Fibroblast of peridontal ligament (primary cell): ENCODE measurements around the gene TEAD3.
A peak's percentile ranks its signal among the peaks of the same experiment; 100 is the strongest.

Experiments
- DNase-seq: peaks from one replicate; pipeline ENCODE4 v3.0.0-alpha.2; 2010; ENCODE audit errors: extremely low read depth

The TEAD3 gene

DNA sequence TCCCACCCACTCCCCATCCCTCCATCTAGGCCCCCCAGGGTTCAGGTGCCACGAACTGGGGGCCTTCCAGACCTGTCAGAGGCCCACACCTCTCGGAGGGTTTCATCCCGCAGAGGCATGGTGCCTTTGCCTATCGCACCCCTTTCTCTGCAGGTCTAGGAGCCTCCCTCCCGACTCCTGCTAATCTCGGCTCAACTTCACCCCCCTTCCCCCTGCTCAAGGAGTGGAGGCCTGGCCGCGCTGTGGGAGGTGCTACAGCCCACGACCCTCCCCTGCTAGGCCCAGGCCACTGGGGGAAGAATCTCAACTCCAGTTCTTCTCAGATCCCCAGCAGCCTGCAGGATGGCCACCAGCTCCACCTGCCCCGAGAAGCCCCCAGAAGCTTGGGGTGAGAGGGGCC, 15.9 kb upstream of the TEAD3 start, which contains the start of gene TULP1:
TULP1 (minus strand) TSS at position 157 of the 400 bp plus-strand sequence; CDS start at position 119, 38 bp downstream.
- DNase-seq: no peak

DNA sequence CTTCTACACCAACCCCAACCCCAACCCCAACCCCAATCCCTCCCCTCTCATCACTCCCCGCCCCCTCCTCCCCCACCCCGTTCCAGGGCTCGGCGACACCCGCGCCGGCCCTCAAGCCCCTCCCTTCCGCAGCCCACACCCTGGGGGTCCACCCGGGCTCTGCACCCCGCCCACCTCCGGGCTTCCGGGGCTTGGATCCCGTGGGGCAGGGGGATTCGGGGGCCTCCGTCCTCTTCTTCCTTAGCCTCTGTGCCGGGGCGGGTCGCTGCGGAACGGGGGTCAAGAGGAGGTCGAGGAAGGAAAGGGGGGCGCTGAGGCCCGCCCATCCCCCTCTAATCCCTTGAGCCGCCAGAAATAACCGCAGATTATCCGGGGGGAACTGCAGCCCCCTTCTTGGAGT, 15.1 kb upstream of the TEAD3 start:
- no peak for DNase-seq

DNA sequence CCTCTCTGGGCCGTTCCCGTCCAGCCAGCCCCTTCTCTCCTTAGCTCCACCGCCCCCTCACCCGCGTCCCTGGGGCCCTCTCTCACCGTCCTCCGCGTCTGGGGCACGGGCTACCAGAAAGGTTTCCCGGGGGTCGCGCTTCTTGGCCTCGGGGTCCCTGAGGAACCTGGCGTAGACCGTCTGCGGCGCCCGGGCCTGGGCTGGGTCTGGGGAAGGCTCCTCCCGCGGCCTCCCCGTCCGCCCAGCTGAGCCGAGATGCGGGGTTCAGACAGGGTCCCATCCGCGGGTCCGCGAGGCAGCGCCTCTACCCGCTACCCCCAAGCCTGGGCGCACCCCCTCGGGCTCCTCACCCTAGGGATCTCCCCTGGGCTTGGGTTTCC, 14.7 kb upstream of the TEAD3 start:
- no peak for DNase-seq

DNA sequence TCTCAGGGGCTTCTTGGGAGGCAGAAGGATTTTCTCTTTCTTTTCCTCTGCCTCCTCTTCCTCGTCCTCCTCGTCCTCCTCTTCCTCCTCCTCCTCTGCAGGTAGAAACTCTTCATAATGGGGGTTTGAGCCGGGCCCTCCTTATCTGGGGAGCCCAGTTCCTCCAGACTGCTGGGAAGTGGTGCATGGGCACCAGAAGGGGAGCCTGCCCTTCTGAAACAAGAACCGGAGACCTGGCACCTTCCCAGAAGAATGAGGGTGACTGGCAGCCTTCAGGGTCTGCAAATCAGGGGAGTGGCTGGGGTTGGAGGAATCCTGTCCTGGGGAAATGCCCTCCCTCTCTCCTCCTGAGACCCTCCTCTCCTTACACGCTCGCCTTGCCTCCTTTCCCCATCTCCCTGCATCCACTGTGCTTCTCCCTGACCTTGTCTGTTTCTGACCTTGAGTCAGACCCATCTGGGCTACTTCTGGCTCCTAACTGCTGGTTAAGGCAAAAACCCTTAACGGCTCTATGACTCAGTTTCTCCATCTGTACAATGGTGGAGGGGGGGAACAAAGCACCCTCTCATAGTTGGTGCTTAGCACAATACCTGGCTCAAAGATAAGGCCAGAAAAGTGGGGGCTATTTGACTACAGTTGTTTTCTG, 14.2 kb upstream of the TEAD3 start:
- DNase-seq: no peak

DNA sequence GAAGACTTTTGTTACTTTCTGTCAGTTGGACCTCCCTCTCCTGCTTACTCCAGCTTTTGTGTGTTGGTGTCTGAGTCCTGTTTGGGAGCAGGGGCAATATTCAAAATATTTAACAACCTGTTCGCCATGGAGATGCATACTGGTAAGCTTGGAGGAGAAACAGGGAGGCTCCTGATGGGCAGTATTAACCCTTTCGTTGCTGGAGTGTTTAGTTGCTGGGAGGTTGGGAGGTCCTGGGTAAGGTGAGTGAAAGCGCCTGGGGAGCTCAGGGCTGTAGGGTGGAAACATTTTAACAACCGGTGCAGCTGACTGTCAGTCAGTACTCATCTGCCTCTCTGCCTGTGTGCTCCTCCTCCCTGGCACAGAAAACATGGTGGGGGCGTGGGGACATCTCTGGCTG, 11.7 kb upstream of the TEAD3 start:
- no peak for DNase-seq

DNA sequence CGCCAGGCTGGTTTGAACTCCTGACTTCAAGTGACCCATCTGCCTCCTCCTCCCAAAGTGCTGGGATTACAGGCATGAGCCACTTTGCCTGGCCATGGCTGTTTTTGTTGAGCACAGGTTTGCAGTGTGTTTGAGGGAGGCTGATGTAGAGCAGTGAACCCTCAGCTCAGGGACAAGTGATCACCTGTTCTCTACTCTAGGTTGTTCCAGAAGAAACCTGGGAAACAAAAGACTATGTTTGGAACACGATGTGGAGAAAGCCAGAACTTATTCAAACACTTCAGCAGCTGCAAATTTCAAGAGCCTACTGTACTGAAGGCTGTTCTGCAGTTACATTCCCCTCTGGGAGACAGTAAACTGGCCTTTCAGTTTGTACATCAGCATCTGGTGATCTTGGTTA, 11.1 kb upstream of the TEAD3 start:
- DNase-seq: no peak

DNA sequence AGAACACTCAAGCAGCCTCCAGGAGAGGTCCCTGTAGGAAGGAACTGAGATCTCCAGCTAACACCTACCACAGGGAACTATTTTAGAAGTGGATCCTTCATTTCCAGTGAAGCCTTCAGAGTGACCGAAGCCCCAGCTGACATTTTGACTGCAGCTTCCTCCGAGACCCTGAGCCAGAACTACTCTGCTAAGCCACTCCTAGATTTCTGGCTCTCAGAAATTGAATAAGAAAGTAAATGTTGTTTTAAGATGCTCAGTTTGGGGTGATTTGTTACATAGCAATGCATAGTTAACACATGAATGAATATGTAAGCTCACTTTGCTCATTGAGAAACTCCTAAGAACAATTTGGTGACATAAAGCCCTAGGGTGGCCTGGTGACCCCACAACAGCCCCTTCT, 10.3 kb upstream of the TEAD3 start:
- DNase-seq: no peak

DNA sequence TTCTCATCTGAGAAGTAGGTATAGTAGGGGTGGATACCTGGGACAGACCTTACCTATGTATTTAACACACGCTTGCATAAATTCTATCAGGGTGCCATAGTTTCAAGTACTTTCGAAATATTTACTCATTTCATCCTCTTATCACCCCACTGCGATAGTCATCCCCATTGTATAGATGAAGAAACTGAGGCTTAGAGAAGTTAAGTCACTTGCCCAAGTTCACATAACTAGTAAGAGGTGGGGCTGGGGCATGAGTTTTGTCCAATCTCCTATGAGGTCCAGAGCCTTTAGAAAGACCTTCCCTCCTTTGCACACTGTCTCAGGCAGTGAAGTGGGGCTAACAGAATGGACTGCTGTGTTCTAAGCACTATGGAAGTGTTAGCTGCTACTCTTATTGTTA, 9.7 kb upstream of the TEAD3 start:
- no peak for DNase-seq

DNA sequence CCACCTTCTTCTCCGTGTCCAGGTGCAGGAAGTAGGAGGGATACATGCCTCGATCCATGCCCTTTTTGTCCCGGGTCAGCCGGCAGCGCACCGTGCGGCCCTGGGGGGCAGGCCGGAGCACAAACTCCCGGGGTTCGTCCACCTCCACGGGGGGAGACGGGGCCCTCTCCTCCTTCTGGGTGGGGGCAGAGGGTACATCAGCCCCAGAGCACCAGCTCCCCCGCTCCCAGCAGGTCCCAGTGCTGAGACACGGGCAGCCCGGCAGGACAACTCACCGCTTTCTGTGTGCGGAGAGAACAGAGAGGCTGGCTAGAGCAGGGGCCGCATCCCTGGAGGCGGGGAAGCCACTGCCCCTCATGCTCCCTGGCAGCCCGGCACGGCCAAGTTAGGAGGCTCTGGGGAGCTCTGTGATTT, 9.1 kb upstream of the TEAD3 start:
- no peak for DNase-seq

DNA sequence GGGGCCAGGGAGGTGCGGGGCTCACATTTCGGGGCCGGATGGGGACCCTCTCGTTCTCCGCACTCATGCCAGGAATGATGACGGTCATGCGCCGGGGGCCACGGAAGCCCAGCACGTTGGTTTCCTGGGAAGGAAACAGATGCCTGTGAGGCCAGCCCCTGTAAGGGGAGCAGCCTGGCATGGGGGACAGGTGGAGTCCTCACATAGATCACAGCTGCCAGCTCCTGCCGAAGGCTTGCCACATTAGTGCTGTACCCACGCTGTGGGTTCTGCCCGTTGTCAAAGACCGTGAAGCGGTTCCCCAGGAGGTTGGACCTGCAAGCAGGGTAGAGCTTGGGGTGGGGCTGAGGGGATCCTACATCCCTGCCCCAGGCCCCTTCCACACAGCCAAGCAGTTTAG, 6.7 kb upstream of the TEAD3 start:
- no peak for DNase-seq

DNA sequence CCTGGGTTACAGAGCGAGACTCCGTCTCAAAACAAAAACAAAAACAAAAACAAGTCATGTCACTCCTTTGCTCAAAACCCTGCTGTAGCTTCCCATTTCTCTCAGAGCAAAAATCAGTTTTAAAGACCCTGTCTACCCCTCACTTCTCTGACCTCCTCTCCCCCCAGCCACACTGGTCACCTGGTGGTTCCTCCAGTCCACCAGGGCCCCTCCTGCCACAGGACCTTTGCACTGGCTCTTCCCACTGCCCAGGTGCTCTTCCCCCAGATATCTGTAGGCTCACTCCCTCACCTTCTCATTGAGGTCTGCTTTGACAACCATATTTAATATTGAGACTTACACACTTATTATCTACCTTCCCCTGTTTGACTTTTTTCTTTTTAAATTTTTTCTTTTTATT, 4.9 kb upstream of the TEAD3 start:
- DNase-seq: no peak

DNA sequence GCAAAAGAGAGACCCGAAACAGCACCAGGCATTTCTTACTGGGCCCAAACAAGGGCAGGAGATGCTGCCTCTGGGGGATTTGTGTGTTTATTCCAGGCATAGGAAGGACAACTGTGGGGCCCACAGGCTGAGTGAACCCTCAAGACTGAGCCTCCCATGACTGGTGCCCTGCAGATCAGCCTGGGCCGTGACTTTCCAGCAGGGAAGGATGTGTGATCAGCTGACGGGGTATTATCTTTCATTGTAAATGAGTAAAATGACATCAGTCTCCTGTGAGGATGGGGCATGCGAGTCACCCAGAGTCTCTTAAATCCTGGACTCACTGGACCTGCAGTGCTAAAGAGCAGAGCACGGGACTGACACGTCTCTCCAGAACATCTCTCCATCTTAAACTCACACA, 3.9 kb upstream of the TEAD3 start:
- DNase-seq: peak; percentile 49

DNA sequence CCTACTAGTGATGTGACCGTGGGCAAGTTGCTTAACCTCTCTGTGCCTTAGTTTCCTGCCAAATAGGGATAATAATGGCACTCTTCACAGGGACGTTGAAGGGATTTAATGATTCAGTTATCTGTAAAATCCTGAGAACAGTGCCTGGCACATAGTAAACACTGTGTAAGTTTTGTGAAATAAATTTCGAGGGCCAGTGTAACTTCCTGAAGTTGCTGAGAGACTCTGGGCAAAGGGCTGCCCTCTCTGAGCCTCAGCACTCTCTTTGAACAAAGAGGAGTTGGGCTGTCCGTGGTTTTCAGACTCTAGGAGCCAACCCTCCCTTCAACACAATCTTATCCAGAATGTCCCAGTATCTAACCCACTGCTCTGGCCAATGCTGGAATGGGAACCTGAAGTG, 2.5 kb upstream of the TEAD3 start:
- DNase-seq: no peak

DNA sequence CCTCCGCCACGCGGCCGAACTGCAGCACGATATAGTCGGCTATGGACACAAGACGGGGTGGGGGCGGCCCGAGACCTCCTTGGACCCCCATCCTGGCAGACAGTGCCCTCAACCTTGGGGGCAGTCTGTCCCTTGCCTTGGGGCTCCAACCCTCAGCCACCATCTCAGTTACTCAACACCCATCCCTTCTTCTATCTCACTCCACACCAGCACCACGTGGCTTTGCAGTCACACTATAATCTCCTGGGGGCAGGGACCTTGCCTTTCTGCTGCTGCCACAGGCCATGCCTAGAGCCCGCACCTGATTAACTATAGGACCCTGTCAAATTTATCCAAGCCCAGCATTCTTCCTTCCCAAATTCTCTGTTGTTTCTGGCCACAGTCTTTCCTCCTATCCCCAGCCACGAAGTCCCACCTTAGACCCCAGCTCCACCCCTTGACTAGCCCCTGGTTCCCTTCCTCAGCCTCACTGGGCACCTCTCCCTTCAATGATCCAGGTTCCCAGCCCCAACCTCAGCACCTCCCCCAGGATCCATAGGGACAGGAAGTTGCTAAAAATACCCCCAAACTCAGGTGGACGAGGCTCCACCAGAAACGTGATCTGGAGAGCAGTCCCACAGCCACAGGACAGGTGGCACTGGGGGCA, 1.7 kb upstream of the TEAD3 start:
- no peak for DNase-seq

DNA sequence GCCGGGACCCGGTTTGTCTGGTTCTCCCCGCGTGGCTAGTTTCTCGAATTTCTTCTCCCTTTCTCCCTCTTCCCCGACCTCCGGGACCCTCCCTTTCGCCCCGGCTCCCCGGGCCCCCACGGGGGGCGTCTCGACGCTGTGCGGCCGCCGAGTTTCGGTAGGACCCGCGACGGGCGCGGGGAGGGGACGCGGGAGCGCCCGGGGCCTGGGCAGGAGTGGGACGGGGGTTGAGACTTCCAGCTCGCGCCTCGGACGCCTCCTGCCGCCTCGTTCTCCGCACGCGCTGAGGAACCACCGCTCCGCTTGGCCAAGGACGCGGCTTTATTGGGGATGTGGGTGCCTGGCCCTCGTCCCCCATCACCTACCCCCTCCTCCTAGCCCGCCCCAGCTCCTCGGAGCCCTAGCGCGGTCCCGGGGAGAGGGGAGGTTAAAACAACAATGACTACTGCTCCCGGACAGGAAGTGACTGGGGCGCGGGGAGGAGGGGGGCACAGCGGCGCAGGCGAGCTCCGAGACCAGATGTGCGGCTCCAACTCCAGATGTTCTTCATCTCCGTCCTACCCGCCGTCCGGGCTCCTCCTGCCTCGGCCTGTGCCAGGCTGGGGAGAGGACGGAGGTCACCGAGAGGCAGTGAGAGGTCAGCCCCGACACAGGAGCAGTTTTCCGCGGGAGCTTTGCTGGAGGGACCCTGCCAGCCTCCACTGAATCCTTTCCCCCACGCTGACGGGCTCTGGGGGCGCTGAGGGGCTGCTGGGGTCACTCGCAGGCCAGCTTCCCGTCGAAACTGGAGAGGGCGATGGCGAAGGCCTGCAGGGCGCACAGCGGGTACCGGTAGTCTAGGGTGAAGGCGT, 917 bp upstream of the TEAD3 start:
- peak; percentile 73 for DNase-seq

DNA sequence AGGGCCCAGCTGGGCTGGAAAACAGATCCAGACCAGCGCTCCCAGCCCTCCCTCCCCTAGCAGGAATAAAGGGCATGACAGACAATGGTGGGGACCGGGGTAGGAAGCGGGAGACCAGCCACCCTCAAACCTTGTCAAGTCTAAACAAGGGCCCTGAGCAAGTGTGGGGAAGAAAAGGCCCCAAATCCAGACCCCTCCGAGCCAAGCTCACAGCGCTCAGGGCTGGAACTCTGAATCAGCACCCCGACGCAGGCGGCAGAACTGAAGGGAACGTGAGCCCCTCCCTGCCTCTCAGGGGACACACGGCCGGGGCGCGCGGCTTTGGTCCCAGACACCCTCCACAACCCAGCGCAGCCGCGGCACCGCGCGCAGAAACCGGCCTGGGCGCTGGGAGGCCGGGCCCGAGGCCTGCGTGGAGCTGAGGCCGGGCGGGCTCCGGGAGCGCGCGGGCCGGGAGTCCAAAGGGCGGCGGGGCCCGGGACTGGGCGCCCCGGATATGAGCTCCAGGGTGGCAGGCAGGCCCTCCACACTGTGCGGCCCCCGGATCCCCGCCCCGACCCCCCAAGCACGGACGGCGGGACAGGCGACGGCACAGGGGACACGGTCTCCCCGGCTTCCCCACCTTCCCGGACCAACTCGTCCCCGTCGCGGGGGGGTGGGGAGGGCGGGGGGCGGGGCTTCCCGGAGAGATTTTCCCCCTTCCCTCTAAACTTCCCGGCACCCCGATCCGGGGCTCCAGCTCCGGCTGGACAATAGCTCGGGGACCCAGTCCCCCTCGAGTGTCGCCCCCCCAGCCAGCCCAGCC, 641 bp downstream of the TEAD3 start:
- DNase-seq: peak; percentile 26

DNA sequence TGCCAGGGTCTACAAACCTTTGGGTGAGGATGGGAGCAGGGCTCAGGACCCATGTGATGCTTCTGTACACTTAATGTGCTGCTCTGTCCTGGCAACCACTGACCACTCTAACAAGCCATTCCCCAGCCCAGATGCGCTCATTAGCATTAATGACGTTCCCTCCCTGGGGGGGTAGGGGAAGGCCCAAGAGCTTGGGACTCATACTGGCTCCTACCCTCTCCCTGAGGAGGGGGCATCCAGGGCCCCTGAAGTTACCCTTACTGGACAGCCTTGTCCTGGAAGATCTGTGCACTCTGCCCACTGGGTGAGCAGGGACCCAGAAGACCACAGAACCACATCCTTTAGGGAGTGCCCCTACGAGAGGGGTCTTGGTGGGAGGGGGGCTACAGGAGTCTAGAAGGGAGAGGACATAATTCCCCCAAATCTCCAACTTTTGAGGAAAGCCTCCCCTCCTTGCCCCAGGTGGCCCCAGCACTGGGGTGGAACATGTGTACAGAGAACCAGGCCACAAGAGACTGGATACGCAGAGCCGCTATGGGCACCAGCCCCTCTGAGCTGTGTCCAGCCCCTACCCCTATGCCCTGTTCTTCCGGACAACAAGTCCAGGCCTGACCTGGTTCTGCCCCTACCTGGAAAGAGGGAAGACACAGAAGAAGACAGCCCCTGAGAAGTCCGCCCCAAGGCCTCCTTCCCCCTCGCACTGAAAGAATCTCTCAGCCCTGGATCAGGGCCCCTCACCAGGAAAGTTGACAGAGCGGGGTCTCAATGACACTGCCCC, 1.4 kb downstream of the TEAD3 start:
- DNase-seq: no peak

DNA sequence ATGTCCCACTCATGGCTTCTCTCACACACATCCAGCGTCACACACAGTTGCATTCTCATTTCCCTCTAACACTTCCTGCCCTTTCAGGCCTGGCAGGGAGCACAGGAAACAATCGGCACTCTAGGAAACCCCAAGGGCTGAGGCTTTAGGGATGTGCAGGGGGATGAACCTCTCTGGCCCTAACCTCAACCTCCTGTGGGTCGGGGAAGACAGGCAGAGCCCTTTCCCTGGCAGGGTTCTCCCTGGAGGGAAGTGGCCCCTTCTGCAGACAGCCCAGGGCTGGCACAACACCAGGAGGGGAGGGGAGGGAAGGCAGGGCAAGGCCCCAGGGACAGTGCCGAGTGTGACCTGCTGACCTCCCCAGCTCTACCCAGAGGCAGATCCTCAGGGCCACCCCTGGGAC, 2.7 kb downstream of the TEAD3 start:
- peak; percentile 23 for DNase-seq

DNA sequence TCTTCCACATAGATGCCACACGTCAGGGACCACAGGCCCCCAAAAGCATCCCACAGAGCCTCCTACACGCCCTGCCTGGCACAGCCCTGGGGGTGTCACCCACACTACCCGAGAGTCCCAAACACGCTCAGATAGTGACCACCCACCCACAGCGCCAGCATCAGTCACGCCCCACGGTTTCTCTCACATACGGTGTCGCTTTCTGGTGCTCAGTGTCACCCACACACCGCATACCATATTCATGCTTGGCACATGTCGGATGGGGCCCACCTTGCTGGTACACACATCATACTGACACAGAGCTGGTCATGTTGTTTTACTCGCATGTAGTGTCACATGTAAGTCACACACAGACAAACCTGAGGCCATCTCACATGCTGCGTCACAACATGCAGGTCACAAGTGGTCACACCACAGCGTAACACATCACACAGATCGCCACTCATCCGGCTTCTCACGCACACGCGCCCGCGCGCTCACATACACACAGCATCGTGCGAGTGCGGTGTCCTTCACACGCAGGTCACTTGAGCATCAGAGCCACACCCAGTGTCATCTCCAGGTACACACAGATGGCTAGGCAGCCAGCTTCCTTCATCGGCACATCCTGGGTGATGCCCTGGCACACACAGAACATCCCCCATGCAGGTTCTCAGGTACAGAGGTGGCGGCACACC, 3.4 kb downstream of the TEAD3 start:
- no peak for DNase-seq

DNA sequence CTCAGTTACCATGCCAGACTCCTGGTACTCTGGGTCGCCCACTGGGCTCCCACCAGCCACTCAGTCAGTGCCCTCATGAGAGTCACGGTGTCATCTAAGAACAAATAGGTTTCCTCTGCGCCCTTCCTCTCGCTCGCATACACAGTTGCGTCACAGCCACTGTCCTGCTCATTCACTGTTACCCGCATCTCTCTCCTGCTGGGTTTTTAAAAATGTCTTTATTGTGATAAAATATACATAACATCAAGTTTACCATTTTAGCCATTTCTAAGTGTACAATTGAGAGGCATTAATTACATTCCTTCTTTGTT, 4.0 kb downstream of the TEAD3 start:
- no peak for DNase-seq
